H1 (cell line): ENCODE measurements around the gene ZBTB37. TPM values are rescaled to one million over a fixed set of nuclear protein-coding genes. Genes with fewer than 3 reads are reported as not detected.

Experiments
- CTCF ChIA-PET: fragments of 300-600 bp; sonication (Branson Sonifier 250); formaldehyde crosslinking; loops from one replicate; lab custom pipeline; 2021; ENCODE audit not compliant: partially characterized antibody; lab: Charles Lee
- POLR2A ChIA-PET: fragments of 300-600 bp; sonication (Branson Sonifier 250); formaldehyde crosslinking; loops from one replicate; lab custom pipeline; 2021; ENCODE audit warnings: inconsistent platforms; ENCODE audit not compliant: partially characterized antibody; lab: Charles Lee
- DNase-seq, 2 experiments: peaks; one replicate each; pipeline versions ENCODE4 v3.0.0 to v3.0.0-alpha.2; 2010 to 2022; ENCODE audit warnings: low spot score in 2 of 2, low read depth in 1 of 2, mixed read lengths in 1 of 2
- FAIRE-seq: peaks from 2 replicates; lab custom pipeline; 2011; peaks lifted over from hg19 to GRCh38; lab: Jason Lieb, UNC
- H2AFZ ChIP-seq: 2 replicates; pipeline ENCODE4 v1.8.1; 2012; ENCODE audit warnings: low read length, inconsistent platforms
- H2AK5ac ChIP-seq: 2 replicates; pipeline ENCODE4 v1.6.1; 2013; ENCODE audit warnings: low read depth, low read length
- H2BK120ac ChIP-seq: replicated peaks from 2 replicates; pipeline ENCODE3; 2013; ENCODE audit warnings: low read depth, low read length, inconsistent platforms
- H2BK12ac ChIP-seq: 2 replicates; pipeline ENCODE4 v1.6.1; 2013; ENCODE audit warnings: low read depth, low read length
- H2BK15ac ChIP-seq: 2 replicates; pipeline ENCODE4 v1.6.1; 2013; ENCODE audit warnings: low read length
- H2BK20ac ChIP-seq: 2 replicates; pipeline ENCODE4 v1.6.1; 2013; ENCODE audit warnings: low read length
- H2BK5ac ChIP-seq: 2 replicates; pipeline ENCODE4 v1.6.1; 2013; ENCODE audit warnings: low read depth, low read length
- H3K14ac ChIP-seq: 2 replicates; pipeline ENCODE4 v1.6.1; 2013; ENCODE audit warnings: inconsistent platforms; ENCODE audit not compliant: insufficient read length
- H3K18ac ChIP-seq: 2 replicates; pipeline ENCODE4 v1.6.1; 2013; ENCODE audit warnings: low read length; ENCODE audit errors: extremely low read depth
- H3K23ac ChIP-seq: 2 replicates; pipeline ENCODE4 v1.6.1; 2013; ENCODE audit warnings: inconsistent platforms; ENCODE audit not compliant: insufficient read length
- H3K23me2 ChIP-seq: 2 replicates; pipeline ENCODE4 v1.6.1; 2013; ENCODE audit warnings: low read depth, low read length
- H3K27ac ChIP-seq: 2 replicates; pipeline ENCODE4 v1.6.1; 2011; ENCODE audit warnings: low read depth, low read length, inconsistent platforms
- H3K27me3 ChIP-seq, 4 experiments: replicated peaks in 1 of 4; 1 replicate in 1 of 4; 2 replicates in 3 of 4; pipeline versions ENCODE4 v1.6.1 to v1.8.1; 2011 to 2013; ENCODE audit warnings: low read length in 3 of 4, mild to moderate bottlenecking in 3 of 4, inconsistent platforms in 2 of 4, mixed read lengths in 2 of 4, moderate library complexity in 1 of 4; ENCODE audit not compliant: control insufficient read depth in 3 of 4, insufficient read depth in 3 of 4; ENCODE audit errors: extremely low read depth in 1 of 4
- H3K36me3 ChIP-seq, 4 experiments: 2 replicates each; pipeline versions ENCODE4 v1.6.1 to v1.8.1; 2011 to 2013; ENCODE audit warnings: mild to moderate bottlenecking in 4 of 4, low read length in 3 of 4, moderate library complexity in 2 of 4, control low read depth in 1 of 4, inconsistent platforms in 1 of 4; ENCODE audit not compliant: insufficient read depth in 4 of 4, control insufficient read depth in 2 of 4
- H3K4ac ChIP-seq: replicated peaks from 2 replicates; pipeline ENCODE3; 2013; ENCODE audit warnings: low read length, low read depth, mixed read lengths, inconsistent platforms; ENCODE audit not compliant: insufficient read length
- H3K4me1 ChIP-seq, 4 experiments: replicated peaks in 1 of 4; 1 replicate in 1 of 4; 2 replicates in 3 of 4; pipeline versions ENCODE4 v1.6.1 to v1.8.1; 2011 to 2013; ENCODE audit warnings: low read length in 3 of 4, inconsistent platforms in 2 of 4, mixed read lengths in 1 of 4; ENCODE audit not compliant: insufficient read depth in 4 of 4, control insufficient read depth in 3 of 4
- H3K4me2 ChIP-seq, 2 experiments: 2 replicates each; pipeline versions ENCODE4 v1.6.1 to v1.8.1; 2011 to 2013; ENCODE audit warnings: low read depth in 2 of 2, low read length in 2 of 2, control low read depth in 1 of 2, inconsistent platforms in 1 of 2, mild to moderate bottlenecking in 1 of 2; ENCODE audit not compliant: insufficient read depth in 1 of 2
- H3K4me3 ChIP-seq, 4 experiments: fragments of 200-600, 300-600 bp in 1 of 4; sonication (generic), shearing (Covaris generic), sonication (Bioruptor Twin) in 1 of 4; 2 replicates each; pipeline versions ENCODE4 v1.5.1 to v1.8.1; 2011 to 2016; ENCODE audit warnings: low read length in 4 of 4, low read depth in 3 of 4, control low read depth in 2 of 4, inconsistent platforms in 2 of 4, mild to moderate bottlenecking in 2 of 4, mixed read lengths in 1 of 4, moderate library complexity in 1 of 4; ENCODE audit not compliant: insufficient read depth in 2 of 4; ENCODE audit errors: extremely low read depth in 1 of 4
- H3K56ac ChIP-seq: replicated peaks from 2 replicates; pipeline ENCODE3; 2013; ENCODE audit warnings: low read depth, mild to moderate bottlenecking, mixed read lengths, low read length, inconsistent platforms; ENCODE audit not compliant: insufficient read length
- H3K79me1 ChIP-seq: 2 replicates; pipeline ENCODE4 v1.6.1; 2013; ENCODE audit warnings: low read depth, low read length, control low read depth
- H3K79me2 ChIP-seq, 2 experiments: 2 replicates each; pipeline versions ENCODE4 v1.6.1 to v1.8.1; 2012 to 2013; ENCODE audit warnings: low read length in 2 of 2, mild to moderate bottlenecking in 2 of 2, inconsistent platforms in 1 of 2; ENCODE audit not compliant: insufficient read depth in 2 of 2, control insufficient read depth in 1 of 2
- H3K9ac ChIP-seq, 4 experiments: replicated peaks in 1 of 4; 1 replicate in 1 of 4; 2 replicates in 3 of 4; pipeline versions ENCODE4 v1.6.1 to v1.8.1; 2011 to 2013; ENCODE audit warnings: low read depth in 3 of 4, low read length in 3 of 4, control low read depth in 2 of 4, mild to moderate bottlenecking in 2 of 4, moderate library complexity in 2 of 4, inconsistent platforms in 1 of 4; ENCODE audit errors: extremely low read depth in 1 of 4
- H3K9me3 ChIP-seq, 2 experiments: 2 replicates each; pipeline versions ENCODE4 v1.6.1 to v1.8.1; 2012 to 2013; ENCODE audit warnings: mild to moderate bottlenecking in 2 of 2, moderate library complexity in 2 of 2, control low read depth in 1 of 2, inconsistent platforms in 1 of 2, low read depth in 1 of 2, low read length in 1 of 2, mixed read lengths in 1 of 2; ENCODE audit not compliant: insufficient read depth in 2 of 2
- H4K20me1 ChIP-seq, 2 experiments: replicated peaks in 1 of 2; 2 replicates each; pipeline versions ENCODE3 to v1.8.1; 2011 to 2013; ENCODE audit warnings: inconsistent platforms in 2 of 2, low read length in 2 of 2, mild to moderate bottlenecking in 1 of 2; ENCODE audit not compliant: insufficient read depth in 2 of 2, control insufficient read depth in 1 of 2
- H4K5ac ChIP-seq: 2 replicates; pipeline ENCODE4 v1.6.1; 2013; ENCODE audit warnings: low read length, low read depth, mixed read lengths, inconsistent platforms; ENCODE audit not compliant: insufficient read length
- H4K8ac ChIP-seq: 2 replicates; pipeline ENCODE4 v1.8.0; 2013; ENCODE audit warnings: mild to moderate bottlenecking, moderate library complexity, low read length, inconsistent platforms; ENCODE audit not compliant: insufficient read depth; ENCODE audit errors: extremely low read depth
- H4K91ac ChIP-seq: replicated peaks from 2 replicates; pipeline ENCODE3; 2013; ENCODE audit warnings: low read length, mixed read lengths, inconsistent platforms; ENCODE audit not compliant: insufficient read length
- BACH1 ChIP-seq: IDR thresholded peaks from 2 replicates; pipeline ENCODE4 v1.6.1; 2012; ENCODE audit warnings: low read length, improper control_type of control experiment
- CBX8 ChIP-seq: fragments of 300-800, 300-1000 bp; sonication (generic); IDR thresholded peaks from 2 replicates; pipeline ENCODE4 v1.7.1; 2016; ENCODE audit warnings: low read depth, low read length, borderline replicate concordance
- CHD1 ChIP-seq: IDR thresholded peaks from 2 replicates; pipeline ENCODE4 v1.6.1; 2012; ENCODE audit warnings: low read depth, low read length, improper control_type of control experiment
- CHD2 ChIP-seq: IDR thresholded peaks from 2 replicates; pipeline ENCODE4 v1.6.1; 2012; ENCODE audit warnings: low read length, improper control_type of control experiment
- EP300 ChIP-seq, 2 experiments: IDR thresholded peaks; 1 replicate in 1 of 2; 2 replicates in 1 of 2; pipeline ENCODE4 v1.6.1; 2011 to 2012; ENCODE audit warnings: low read depth in 2 of 2, low read length in 2 of 2, mild to moderate bottlenecking in 2 of 2, borderline replicate concordance in 1 of 2, inconsistent platforms in 1 of 2, moderate library complexity in 1 of 2
- EZH2 ChIP-seq: fragments of 200-600 bp; sonication (generic); IDR thresholded peaks from 2 replicates; pipeline ENCODE4 v1.7.1; 2012; ENCODE audit warnings: low read depth, mild to moderate bottlenecking, moderate library complexity, low read length, inconsistent platforms; ENCODE audit not compliant: severe bottlenecking
- GTF2F1 ChIP-seq: IDR thresholded peaks from 2 replicates; pipeline ENCODE4 v1.6.1; 2012; ENCODE audit warnings: low read depth, low read length, improper control_type of control experiment, borderline replicate concordance
- KDM5A ChIP-seq: fragments of 200-600 bp; IDR thresholded peaks from 2 replicates; pipeline ENCODE4 v1.7.1; 2012; ENCODE audit warnings: mild to moderate bottlenecking, low read length, inconsistent platforms, mixed read lengths
- RFX5 ChIP-seq: IDR thresholded peaks from 2 replicates; pipeline ENCODE4 v1.6.1; 2011; ENCODE audit warnings: low read depth, low read length, improper control_type of control experiment, borderline replicate concordance
- SIN3A ChIP-seq, 2 experiments: IDR thresholded peaks in 1 of 2; conservative IDR thresholded peaks in 1 of 2; 2 replicates each; pipeline ENCODE4 v1.6.1; 2011 to 2012; ENCODE audit warnings: low read length in 2 of 2, improper control_type of control experiment in 1 of 2, low read depth in 1 of 2, mild to moderate bottlenecking in 1 of 2
- TAF1 ChIP-seq: IDR thresholded peaks from 2 replicates; pipeline ENCODE4 v1.6.1; 2011; ENCODE audit warnings: mild to moderate bottlenecking, low read depth, low read length
- TEAD4 ChIP-seq: IDR thresholded peaks from 2 replicates; pipeline ENCODE4 v1.6.1; 2012; ENCODE audit warnings: low read depth, low read length, inconsistent platforms, mixed read lengths
- WGBS, 2 experiments: shearing (Covaris generic) in 1 of 2; methylation state at CpG; one replicate each; pipeline versions ENCODE4 v1.1.6 to v1.1.7; 2013 to 2015; ENCODE audit warnings: low lambda C conversion rate in 2 of 2, mixed read lengths in 2 of 2, inconsistent platforms in 1 of 2, low coverage in 1 of 2, missing lambda C conversion rate in 1 of 2; ENCODE audit not compliant: insufficient replicate concordance in 2 of 2, insufficient coverage in 1 of 2, insufficient read length in 1 of 2; ENCODE audit errors: extremely low coverage in 1 of 2, missing lambda C conversion rate in 1 of 2; 5-methylcytosine and 5-hydroxymethylcytosine counted together
- polyA plus RNA-seq, 7 experiments: library from polyadenylated mRNA; depleted of rRNA in 3 of 7; stranded (reverse) in 5 of 7; unstranded in 2 of 7; fragments of >200 nt in 5 of 7; fragments of 200-250 nt in 2 of 7; gene quantifications; 1 replicate in 5 of 7; 2 replicates in 1 of 7; 4 replicates in 1 of 7; pipeline versions ENCODE4 v1.2.1 to v1.2.3, GENCODE V29; 2011 to 2013; ENCODE audit warnings: missing spikeins in 2 of 7, mixed read lengths in 2 of 7
- total RNA-seq: library from RNA; stranded (reverse); fragmentation: NEBNext Ultra II Directional; extraction: Animal tissue kit (Norgen Biotek cat#: 25700); gene quantifications from 2 replicates; pipeline ENCODE4 v1.2.1, GENCODE V29; 2021
- TF ChIP-seq, protein P1 (sequence below): IDR thresholded peaks from 2 replicates; pipeline ENCODE4 v1.6.1; 2011; ENCODE audit warnings: low read length, improper control_type of control experiment

ZBTB37 gene
- total and polyA plus RNA-seq, 2 of the 8 experiments (the other 6 are each of a cell fraction or from before 2014, with no cell fraction given): 1.7 to 12.5 TPM

DNA sequence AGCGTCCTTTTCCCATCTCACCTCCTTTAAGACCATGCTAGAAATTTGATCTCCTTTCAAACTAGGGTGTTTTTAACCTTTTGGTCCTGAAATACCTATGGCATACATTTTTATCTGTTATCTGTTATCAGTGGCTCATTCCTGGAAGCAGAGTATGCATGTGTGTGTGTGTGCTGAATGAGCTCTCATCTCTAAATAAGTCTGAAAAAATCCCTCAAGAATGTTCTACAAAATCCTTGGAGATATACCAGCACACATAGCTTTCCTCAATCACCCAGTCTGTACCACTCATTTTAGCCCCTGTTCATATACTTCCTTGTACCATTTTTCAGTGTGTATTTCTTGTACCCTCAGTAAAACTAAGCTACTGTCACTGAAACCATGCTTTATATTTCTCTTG is 49.7 kb upstream of the ZBTB37 start:
- no peaks in the 10 kb centered on the region; the same call in 1 of the 2 replicates for H3K79me1 ChIP-seq
- no peak for DNase-seq
- no peak overlapping the region for H4K5ac ChIP-seq
- H3K14ac ChIP-seq: no peak overlapping the region
- no peak overlapping the region for H2BK20ac ChIP-seq
- no peak overlapping the region for H2BK5ac ChIP-seq
- no peak overlapping the region for H2BK120ac ChIP-seq
- no peaks in the 10 kb centered on the region; a peak in 1 of 8 replicates for H3K36me3 ChIP-seq
- H4K91ac ChIP-seq: no peak overlapping the region
- no peaks in the 10 kb centered on the region for H3K27me3 ChIP-seq
- H3K18ac ChIP-seq: no peak overlapping the region
- no peak for FAIRE-seq
- no peak overlapping the region for H2AK5ac ChIP-seq
- ChIA-PET CTCF (interaction anchor here (0.6 to 1.2 kb wide), 2 partner anchors 237 to 388 kb away, joined by 3 to 4 read pairs; no protein-coding TSS in a partner anchor), POLR2A (interaction anchor here (0.6 to 5.2 kb wide), 4 partner anchors 17 to 389 kb away, joined by 3 to 37 read pairs (median 4); partner anchors contain the start of genes GAS5 and ZBTB37)
- H3K23ac ChIP-seq: no peak overlapping the region
- H3K4me1 ChIP-seq: no peaks in the 10 kb centered on the region; a peak in 3 of 7 replicates
- H3K4ac ChIP-seq: no peak overlapping the region
- TF ChIP-seq TEAD4 (no peak), EP300 (IDR thresholded peaks at IDR 0.05; ENCODE audit: borderline replicate concordance in 1 of 2, low read depth in 2 of 2, low read length in 2 of 2) (no peak), KDM5A (no peak), EZH2 (no peak), BACH1 (no peak), SIN3A (conservative IDR thresholded peaks at IDR 0.05 in 1 of 2, IDR thresholded peaks at IDR 0.05 in 1 of 2; ENCODE audit: low read depth in 1 of 2, low read length in 2 of 2) (no peak), TAF1 (no peak), CHD1 (no peak), GTF2F1 (no peak), CHD2 (no peak), CBX8 (no peak), RFX5 (no peak)
- TF ChIP-seq, protein P1, sequence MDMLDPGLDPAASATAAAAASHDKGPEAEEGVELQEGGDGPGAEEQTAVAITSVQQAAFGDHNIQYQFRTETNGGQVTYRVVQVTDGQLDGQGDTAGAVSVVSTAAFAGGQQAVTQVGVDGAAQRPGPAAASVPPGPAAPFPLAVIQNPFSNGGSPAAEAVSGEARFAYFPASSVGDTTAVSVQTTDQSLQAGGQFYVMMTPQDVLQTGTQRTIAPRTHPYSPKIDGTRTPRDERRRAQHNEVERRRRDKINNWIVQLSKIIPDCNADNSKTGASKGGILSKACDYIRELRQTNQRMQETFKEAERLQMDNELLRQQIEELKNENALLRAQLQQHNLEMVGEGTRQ: no peak
- H3K79me2 ChIP-seq: peaks cover 7 to 73% of the 10 kb centered on the region in 2 experiments
- no peaks in the 10 kb centered on the region for H3K9me3 ChIP-seq
- H2BK12ac ChIP-seq: no peak overlapping the region
- no peak overlapping the region for H4K8ac ChIP-seq
- H4K20me1 ChIP-seq: no peaks in the 10 kb centered on the region
- H3K4me3 ChIP-seq: no peak overlapping the region
- H3K4me2 ChIP-seq: no peak overlapping the region
- no peak overlapping the region for H2BK15ac ChIP-seq
- H3K27ac ChIP-seq: no peak overlapping the region
- H3K23me2 ChIP-seq: peaks cover 2% of the 10 kb centered on the region
- WGBS, 2 experiments: 92% methylated on average over 1 of the region's 1 CpG; no CpG with 5 or more reads in 1 of the 2 experiments
- no peak overlapping the region for H3K9ac ChIP-seq
- no peak overlapping the region for H2AFZ ChIP-seq
- H3K56ac ChIP-seq: no peak overlapping the region
